Calu3 (cell line): ENCODE results near the gene PPP1R15A. TPM values are rescaled to one million over a fixed set of nuclear protein-coding genes. Genes with fewer than 3 reads are reported as not detected.

ENCODE experiments used
- BruUV-seq: library from RNA; stranded (reverse); fragments of 400-500 nt; replicated peaks from 2 replicates; lab custom pipeline; 2021; lab: Mats Ljungman, UMichigan
- CTCF ChIA-PET: fragments of 300-600 bp; sonication (Branson Sonifier 250); formaldehyde crosslinking; loops from one replicate; lab custom pipeline; 2022; ENCODE audit warnings: antibody characterized with exemption; lab: Charles Lee
- DNase-seq: peaks from one replicate; pipeline ENCODE4 v3.0.0; 2022
- H3K27ac Mint-ChIP-seq: one replicate; pipeline ENCODE4 v1.8.0; 2022; ENCODE audit warnings: mixed read lengths; ENCODE audit not compliant: unreplicated experiment
- H3K27me3 Mint-ChIP-seq: one replicate; pipeline ENCODE4 v1.8.0; 2022; ENCODE audit warnings: mixed read lengths; ENCODE audit not compliant: unreplicated experiment
- H3K36me3 Mint-ChIP-seq: one replicate; pipeline ENCODE4 v1.8.0; 2022; ENCODE audit warnings: mild to moderate bottlenecking, moderate library complexity, mixed read lengths; ENCODE audit not compliant: insufficient read depth, unreplicated experiment
- H3K4me1 Mint-ChIP-seq: one replicate; pipeline ENCODE4 v1.8.0; 2022; ENCODE audit warnings: mild to moderate bottlenecking, low read depth, mixed read lengths; ENCODE audit not compliant: unreplicated experiment
- H3K4me3 Mint-ChIP-seq: one replicate; pipeline ENCODE4 v1.8.0; 2022; ENCODE audit warnings: mild to moderate bottlenecking, low read depth, moderate library complexity, mixed read lengths; ENCODE audit not compliant: unreplicated experiment
- H3K9me3 Mint-ChIP-seq: one replicate; pipeline ENCODE4 v1.8.0; 2022; ENCODE audit warnings: low read depth, mixed read lengths; ENCODE audit not compliant: unreplicated experiment
- intact Hi-C: fragments of 100-400 bp; cut with micrococcal nuclease; formaldehyde crosslinking; loops from one replicate; pipeline ENCODE4 v1.10.0; 2022; ENCODE audit not compliant: unreplicated experiment
- total RNA-seq: library from RNA; stranded (reverse); gene quantifications from 2 replicates; pipeline ENCODE4 v1.2.3, GENCODE V29; 2022
- TF ChIP-seq, protein P1 (sequence below): fragments of 200-600 bp; IDR thresholded peaks from one replicate; pipeline ENCODE4 v1.8.0; 2022; ENCODE audit warnings: antibody characterized with exemption; ENCODE audit not compliant: unreplicated experiment

PPP1R15A gene
- total RNA-seq, 1 experiment from 2014 or later = 118 TPM

GRCh38 chr19:48852292-48852691, 19.9 kb upstream of the PPP1R15A start:
- Mint-ChIP-seq H3K27ac (no peak overlapping the region), H3K4me1 (peaks cover 7% of the 10 kb centered on the region), H3K4me3 (no peak overlapping the region), H3K9me3 (no peaks in the 10 kb centered on the region), H3K36me3 (peaks cover 36% of the 10 kb centered on the region), H3K27me3 (no peaks in the 10 kb centered on the region)
- intact Hi-C loops = no loop called here
- TF ChIP-seq, protein P1, sequence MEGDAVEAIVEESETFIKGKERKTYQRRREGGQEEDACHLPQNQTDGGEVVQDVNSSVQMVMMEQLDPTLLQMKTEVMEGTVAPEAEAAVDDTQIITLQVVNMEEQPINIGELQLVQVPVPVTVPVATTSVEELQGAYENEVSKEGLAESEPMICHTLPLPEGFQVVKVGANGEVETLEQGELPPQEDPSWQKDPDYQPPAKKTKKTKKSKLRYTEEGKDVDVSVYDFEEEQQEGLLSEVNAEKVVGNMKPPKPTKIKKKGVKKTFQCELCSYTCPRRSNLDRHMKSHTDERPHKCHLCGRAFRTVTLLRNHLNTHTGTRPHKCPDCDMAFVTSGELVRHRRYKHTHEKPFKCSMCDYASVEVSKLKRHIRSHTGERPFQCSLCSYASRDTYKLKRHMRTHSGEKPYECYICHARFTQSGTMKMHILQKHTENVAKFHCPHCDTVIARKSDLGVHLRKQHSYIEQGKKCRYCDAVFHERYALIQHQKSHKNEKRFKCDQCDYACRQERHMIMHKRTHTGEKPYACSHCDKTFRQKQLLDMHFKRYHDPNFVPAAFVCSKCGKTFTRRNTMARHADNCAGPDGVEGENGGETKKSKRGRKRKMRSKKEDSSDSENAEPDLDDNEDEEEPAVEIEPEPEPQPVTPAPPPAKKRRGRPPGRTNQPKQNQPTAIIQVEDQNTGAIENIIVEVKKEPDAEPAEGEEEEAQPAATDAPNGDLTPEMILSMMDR = no peak
- CTCF ChIA-PET = interaction anchor here (0.8 kb wide), 1 partner anchor 10 kb away, joined by 3 read pairs; no protein-coding TSS in a partner anchor
- no TSS peak for BruUV-seq
- no peak for DNase-seq

DNA sequence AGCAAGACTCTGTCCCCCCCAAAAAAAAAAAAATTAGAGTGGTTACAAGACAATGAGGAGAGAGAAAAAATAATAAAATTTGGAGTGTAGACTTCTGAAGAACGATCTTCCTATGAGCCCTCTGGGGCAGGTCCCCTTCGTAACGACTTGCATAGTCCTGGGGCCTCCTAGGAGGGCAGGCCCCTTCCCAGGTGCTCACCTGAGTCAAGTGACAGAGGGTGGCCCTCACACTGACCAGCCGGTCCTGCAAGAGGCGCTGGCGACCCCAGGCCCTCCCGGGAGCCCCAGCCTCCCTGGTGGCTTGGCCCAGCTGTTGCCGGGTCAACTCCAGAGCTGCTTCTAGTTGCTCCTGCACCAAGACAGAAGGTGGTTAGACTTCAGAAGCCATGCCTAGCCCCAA, 18.7 kb upstream of the PPP1R15A start:
- H3K4me1 Mint-ChIP-seq = peaks cover 7% of the 10 kb centered on the region
- no peak overlapping the region for H3K4me3 Mint-ChIP-seq
- H3K9me3 Mint-ChIP-seq = no peaks in the 10 kb centered on the region
- TF ChIP-seq, protein P1 = no peak
- no peak for DNase-seq
- intact Hi-C loops = no loop called here
- CTCF ChIA-PET = interaction anchor here (1.0 to 1.3 kb wide), 2 partner anchors 10 to 65 kb away, joined by 3 to 4 read pairs; no protein-coding TSS in a partner anchor
- no peaks in the 10 kb centered on the region for H3K27me3 Mint-ChIP-seq
- H3K36me3 Mint-ChIP-seq = peaks cover 26% of the 10 kb centered on the region
- H3K27ac Mint-ChIP-seq = no peak overlapping the region
- BruUV-seq = no TSS peak

GRCh38 chr19:48854103-48854502, 18.1 kb upstream of the PPP1R15A start:
- no TSS peak for BruUV-seq
- no peaks in the 10 kb centered on the region for H3K9me3 Mint-ChIP-seq
- intact Hi-C loops = no loop called here
- TF ChIP-seq, protein P1 = no peak
- peaks cover 7% of the 10 kb centered on the region for H3K4me1 Mint-ChIP-seq
- no peak for DNase-seq
- no peaks in the 10 kb centered on the region for H3K27me3 Mint-ChIP-seq
- H3K4me3 Mint-ChIP-seq = no peak overlapping the region
- CTCF ChIA-PET = interaction anchor here (0.6 to 1.8 kb wide), 4 partner anchors 11 to 116 kb away, joined by 3 to 10 read pairs (median 4); partner anchors contain the start of gene FTL
- no peak overlapping the region for H3K27ac Mint-ChIP-seq
- H3K36me3 Mint-ChIP-seq = peaks cover 26% of the 10 kb centered on the region

DNA sequence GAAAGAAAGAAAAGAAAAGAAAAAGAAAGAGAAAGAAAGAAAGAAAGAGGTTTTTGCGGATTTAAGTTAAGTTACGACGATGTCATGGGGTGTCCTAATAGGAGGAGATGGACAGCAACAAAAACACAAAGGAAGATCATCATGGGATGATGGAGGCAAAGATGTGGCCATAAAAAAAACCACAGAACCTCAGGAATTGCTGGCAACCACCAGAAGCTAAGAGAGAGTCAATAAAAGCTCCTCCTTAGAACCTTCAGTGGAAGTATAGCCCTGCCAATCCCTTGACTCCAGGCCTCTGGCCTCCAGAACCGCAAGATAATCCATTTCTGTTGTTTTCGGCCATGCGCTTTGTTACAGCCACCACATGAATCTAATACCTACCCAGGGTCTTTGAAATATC, 15.3 kb upstream of the PPP1R15A start:
- H3K4me3 Mint-ChIP-seq = no peak overlapping the region
- intact Hi-C loops = no loop called here
- CTCF ChIA-PET = interaction anchor here (0.5 to 0.7 kb wide), 2 partner anchors 11 to 181 kb away, joined by 3 read pairs; no protein-coding TSS in a partner anchor
- no peaks in the 10 kb centered on the region for H3K27me3 Mint-ChIP-seq
- peaks cover 26% of the 10 kb centered on the region for H3K36me3 Mint-ChIP-seq
- no peaks in the 10 kb centered on the region for H3K9me3 Mint-ChIP-seq
- TF ChIP-seq, protein P1 = no peak
- DNase-seq = no peak
- no TSS peak for BruUV-seq
- no peak overlapping the region for H3K27ac Mint-ChIP-seq
- peaks cover 7% of the 10 kb centered on the region for H3K4me1 Mint-ChIP-seq
